ENCODE measurements around the gene PRKG1. TPM values are rescaled to one million over a fixed set of nuclear protein-coding genes. Genes with fewer than 3 reads are reported as not detected.

Gene PRKG1
- total and polyA plus RNA-seq, 2 of the 4 experiments (the other 2 are of a cell fraction), result 3.5 to 18.3 TPM

GRCh38 chr10:51321980-51322379 is 247.7 kb downstream of the PRKG1 start:
- Histone ChIP-seq H3K4me1 (ENCODE audit: control insufficient read depth, insufficient read depth, low read length) (no peaks in the 10 kb centered on the region), H3K9ac (ENCODE audit: low read depth, low read length) (no peak overlapping the region), H3K14ac (replicated peaks; ENCODE audit: low read depth, low read length) (no peak overlapping the region), H3K36me3 (ENCODE audit: control insufficient read depth, insufficient read depth, low read length) (no peaks in the 10 kb centered on the region; the same call in 1 of the 2 replicates), H3K4me2 (ENCODE audit: low read depth, low read length) (no peak overlapping the region), H3K4ac (ENCODE audit: low read depth, low read length) (no peak overlapping the region), H3K9me3 (ENCODE audit: control insufficient read depth, insufficient read depth, low read length) (no peaks in the 10 kb centered on the region), H3K18ac (ENCODE audit: low read depth, low read length) (no peak overlapping the region), H2AFZ (replicated peaks; ENCODE audit: low read length, poor library complexity) (no peak overlapping the region), H3K4me3 (ENCODE audit: insufficient read depth, low read depth, low read length) (no peak overlapping the region), H2BK120ac (ENCODE audit: low read depth, low read length) (no peak overlapping the region), H3K56ac (ENCODE audit: extremely low read depth, insufficient read depth, low read length) (no peak overlapping the region), H2BK5ac (ENCODE audit: low read depth, low read length, poor library complexity, severe bottlenecking) (no peak overlapping the region), H3K23ac (ENCODE audit: low read depth, low read length) (no peak overlapping the region), H2BK20ac (ENCODE audit: low read depth, low read length) (no peak overlapping the region), H2BK15ac (ENCODE audit: low read depth, low read length) (no peak overlapping the region), H2AK5ac (ENCODE audit: low read depth, low read length) (no peak overlapping the region), H4K20me1 (ENCODE audit: insufficient read depth, low read length) (no peaks in the 10 kb centered on the region), H3K9me1 (ENCODE audit: insufficient read depth, low read length) (no peaks in the 10 kb centered on the region), H4K8ac (ENCODE audit: low read depth in 2 of 2, low read length in 2 of 2) (no peak overlapping the region), H3K79me1 (ENCODE audit: low read depth in 1 of 2, low read length in 2 of 2) (peaks cover 0 to 6% of the 10 kb centered on the region in 2 experiments; a peak in 2 of 4 replicates), H2AK9ac (replicated peaks; ENCODE audit: low read depth, low read length, poor library complexity) (no peak overlapping the region), H4K5ac (ENCODE audit: low read depth, low read length) (no peak overlapping the region), H3K27ac (ENCODE audit: insufficient read depth, low read length) (no peak overlapping the region), H4K91ac (ENCODE audit: insufficient read depth, low read depth, low read length) (no peak overlapping the region), H3K27me3 (ENCODE audit: control insufficient read depth, insufficient read depth, low read length) (no peaks in the 10 kb centered on the region)
- no peak for TF ChIP-seq BHLHE40 (IDR thresholded peaks at IDR 0.05; ENCODE audit: low read depth, low read length)
- TF ChIP-seq CTCF (conservative IDR thresholded peaks at IDR 0.05; ENCODE audit: low read depth, low read length), result no peak
- no peak for TF ChIP-seq ELK1 (IDR thresholded peaks at IDR 0.05; ENCODE audit: borderline replicate concordance, low read depth, low read length)
- TF ChIP-seq NFE2L2 (IDR thresholded peaks at IDR 0.05; ENCODE audit: low read depth, low read length), result no peak
- no peak for TF ChIP-seq POLR2A (IDR thresholded peaks at IDR 0.05; ENCODE audit: low read depth, low read length)
- no peak for TF ChIP-seq USF2 (IDR thresholded peaks at IDR 0.05; ENCODE audit: low read depth, low read length)
- TF ChIP-seq RFX5 (IDR thresholded peaks at IDR 0.05; ENCODE audit: low read depth, low read length), result no peak
- TF ChIP-seq CHD1 (IDR thresholded peaks at IDR 0.05; ENCODE audit: low read depth, low read length), result no peak
- peak; percentile 95 for TF ChIP-seq CEBPB (IDR thresholded peaks at IDR 0.05; ENCODE audit: low read depth, low read length)
- no peak for TF ChIP-seq SMC3 (IDR thresholded peaks at IDR 0.05; ENCODE audit: low read depth, low read length)
- TF ChIP-seq FOS (IDR thresholded peaks at IDR 0.05; ENCODE audit: low read depth, low read length), result 0 out of 2 replicates have a peak, but pooled peaks have one; percentile 15
- ChIA-PET POLR2A (ENCODE audit: unreplicated experiment) (no interaction called here), CTCF (no interaction called here)
- intact Hi-C loops (cut with micrococcal nuclease) (no loop called here), dilution Hi-C loops (cut with HindIII; ENCODE audit: low sequenced_read_pairs, unreplicated experiment) (no loop called here), in situ Hi-C loops (cut with MboI; ENCODE audit: low sequenced_read_pairs) (no loop called here)
- BruUV-seq (replicated peaks), result no TSS peak
- no CpG with 5 or more reads among the region's 3 CpGs for WGBS, 2 experiments (ENCODE audit: extremely low coverage in 2 of 2, insufficient read length in 1 of 2)
- peak; percentile 57 for DNase-seq
- peak; percentile 46 for ATAC-seq (ENCODE audit: low read depth)
